ENCODE data around the gene VPS13C.

The VPS13C gene

DNA sequence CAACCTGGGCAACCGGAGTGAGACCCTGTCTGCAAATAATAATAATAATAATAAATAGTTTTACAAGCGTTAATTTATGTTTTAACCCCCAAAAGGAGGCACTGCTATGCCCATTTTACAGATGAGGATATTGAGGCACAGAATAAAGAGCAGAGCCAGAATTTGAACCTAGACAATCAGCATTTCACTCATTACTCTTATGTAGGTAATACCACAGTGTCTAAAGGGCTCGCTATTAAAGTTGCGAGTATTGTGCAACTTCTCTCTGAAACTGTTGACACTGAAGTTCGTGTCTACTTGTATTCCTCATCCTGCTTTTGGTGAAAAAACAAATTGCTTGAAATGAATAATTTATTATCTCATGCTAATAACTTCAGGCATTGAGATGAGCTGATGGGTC lies 9.3 kb upstream of the VPS13C start:
- Histone ChIP-seq H3K36me3 (ENCODE audit: control insufficient read depth, insufficient read depth, low read length) (no peaks in the 10 kb centered on the region), H3K4me3 (replicated peaks; ENCODE audit: low read depth, low read length) (no peak overlapping the region), H3K27me3 (replicated peaks; ENCODE audit: control insufficient read depth, insufficient read depth, low read length) (peaks cover 1% of the 10 kb centered on the region; the same call in 1 of the 2 replicates)
- TF ChIP-seq, protein P1, sequence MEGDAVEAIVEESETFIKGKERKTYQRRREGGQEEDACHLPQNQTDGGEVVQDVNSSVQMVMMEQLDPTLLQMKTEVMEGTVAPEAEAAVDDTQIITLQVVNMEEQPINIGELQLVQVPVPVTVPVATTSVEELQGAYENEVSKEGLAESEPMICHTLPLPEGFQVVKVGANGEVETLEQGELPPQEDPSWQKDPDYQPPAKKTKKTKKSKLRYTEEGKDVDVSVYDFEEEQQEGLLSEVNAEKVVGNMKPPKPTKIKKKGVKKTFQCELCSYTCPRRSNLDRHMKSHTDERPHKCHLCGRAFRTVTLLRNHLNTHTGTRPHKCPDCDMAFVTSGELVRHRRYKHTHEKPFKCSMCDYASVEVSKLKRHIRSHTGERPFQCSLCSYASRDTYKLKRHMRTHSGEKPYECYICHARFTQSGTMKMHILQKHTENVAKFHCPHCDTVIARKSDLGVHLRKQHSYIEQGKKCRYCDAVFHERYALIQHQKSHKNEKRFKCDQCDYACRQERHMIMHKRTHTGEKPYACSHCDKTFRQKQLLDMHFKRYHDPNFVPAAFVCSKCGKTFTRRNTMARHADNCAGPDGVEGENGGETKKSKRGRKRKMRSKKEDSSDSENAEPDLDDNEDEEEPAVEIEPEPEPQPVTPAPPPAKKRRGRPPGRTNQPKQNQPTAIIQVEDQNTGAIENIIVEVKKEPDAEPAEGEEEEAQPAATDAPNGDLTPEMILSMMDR (IDR thresholded peaks at IDR 0.05; ENCODE audit: insufficient read depth, low read length, poor library complexity, severe bottlenecking): no peak
- no peak for DNase-seq (ENCODE audit: extremely low read depth, insufficient read length)

DNA sequence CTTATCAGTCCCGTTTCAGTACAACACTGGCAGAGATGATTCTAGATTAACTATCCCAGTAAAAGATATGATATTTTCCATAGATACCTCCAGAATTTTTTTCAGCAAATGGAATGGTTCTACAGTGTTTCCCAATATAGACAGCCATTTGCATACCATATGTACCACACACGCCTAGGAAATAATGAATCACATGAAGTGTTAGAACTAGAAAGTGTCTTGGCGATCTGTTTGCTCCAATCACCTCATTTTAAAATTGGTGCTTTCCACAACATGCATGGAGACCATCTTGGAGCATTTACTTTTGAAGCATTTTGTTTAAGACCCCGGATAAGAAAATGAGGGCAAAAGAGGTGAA lies 8.5 kb upstream of the VPS13C start:
- no peaks in the 10 kb centered on the region for H3K36me3 ChIP-seq (ENCODE audit: control insufficient read depth, insufficient read depth, low read length)
- DNase-seq (ENCODE audit: extremely low read depth, insufficient read length): no peak
- TF ChIP-seq, protein P1 (IDR thresholded peaks at IDR 0.05; ENCODE audit: insufficient read depth, low read length, poor library complexity, severe bottlenecking): no peak
- peak overlapping the region; percentile 51 for H3K4me3 ChIP-seq (replicated peaks; ENCODE audit: low read depth, low read length)
- H3K27me3 ChIP-seq (replicated peaks; ENCODE audit: control insufficient read depth, insufficient read depth, low read length): peaks cover 1% of the 10 kb centered on the region; the same call in 1 of the 2 replicates

DNA sequence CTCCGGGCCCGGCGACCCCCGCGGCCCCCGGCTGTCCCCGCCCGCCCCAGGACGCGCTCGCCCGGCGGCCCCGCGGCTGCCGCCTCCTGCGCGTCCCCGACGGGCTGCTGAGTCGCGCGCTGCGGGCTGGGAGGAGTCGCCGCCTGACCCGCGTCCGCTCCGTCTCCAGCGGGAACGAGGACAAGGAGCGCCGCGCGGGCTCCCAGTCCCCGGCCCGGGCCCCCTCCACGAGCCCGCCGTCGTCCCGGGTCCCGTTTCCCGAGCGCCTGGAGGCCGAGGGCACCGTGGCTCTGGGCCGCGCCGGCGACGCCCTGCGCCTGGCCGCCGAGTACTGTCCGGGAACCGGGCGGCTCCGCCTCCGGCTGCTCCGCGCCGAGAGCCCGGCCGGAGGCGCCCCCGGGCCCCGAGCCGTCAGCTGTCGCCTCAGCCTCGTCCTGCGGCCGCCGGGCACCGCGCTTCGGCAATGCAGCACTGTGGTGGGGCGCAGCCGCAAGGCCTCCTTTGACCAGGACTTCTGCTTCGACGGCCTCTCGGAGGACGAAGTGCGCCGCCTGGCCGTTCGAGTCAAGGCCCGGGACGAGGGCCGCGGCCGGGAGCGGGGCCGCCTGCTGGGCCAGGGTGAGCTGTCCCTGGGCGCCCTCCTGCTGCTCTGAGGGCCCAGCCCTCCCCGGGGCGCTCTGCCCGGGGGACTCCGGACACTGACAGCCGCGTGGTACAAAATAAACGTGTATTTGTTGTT lies 8.0 kb upstream of the VPS13C start:
- H3K27me3 ChIP-seq (replicated peaks; ENCODE audit: control insufficient read depth, insufficient read depth, low read length): peaks cover 1% of the 10 kb centered on the region; the same call in 1 of the 2 replicates
- peak; percentile 48 for DNase-seq (ENCODE audit: extremely low read depth, insufficient read length)
- no peaks in the 10 kb centered on the region for H3K36me3 ChIP-seq (ENCODE audit: control insufficient read depth, insufficient read depth, low read length)
- peak overlapping the region; percentile 51 for H3K4me3 ChIP-seq (replicated peaks; ENCODE audit: low read depth, low read length)
- TF ChIP-seq, protein P1 (IDR thresholded peaks at IDR 0.05; ENCODE audit: insufficient read depth, low read length, poor library complexity, severe bottlenecking): peak; percentile 8

DNA sequence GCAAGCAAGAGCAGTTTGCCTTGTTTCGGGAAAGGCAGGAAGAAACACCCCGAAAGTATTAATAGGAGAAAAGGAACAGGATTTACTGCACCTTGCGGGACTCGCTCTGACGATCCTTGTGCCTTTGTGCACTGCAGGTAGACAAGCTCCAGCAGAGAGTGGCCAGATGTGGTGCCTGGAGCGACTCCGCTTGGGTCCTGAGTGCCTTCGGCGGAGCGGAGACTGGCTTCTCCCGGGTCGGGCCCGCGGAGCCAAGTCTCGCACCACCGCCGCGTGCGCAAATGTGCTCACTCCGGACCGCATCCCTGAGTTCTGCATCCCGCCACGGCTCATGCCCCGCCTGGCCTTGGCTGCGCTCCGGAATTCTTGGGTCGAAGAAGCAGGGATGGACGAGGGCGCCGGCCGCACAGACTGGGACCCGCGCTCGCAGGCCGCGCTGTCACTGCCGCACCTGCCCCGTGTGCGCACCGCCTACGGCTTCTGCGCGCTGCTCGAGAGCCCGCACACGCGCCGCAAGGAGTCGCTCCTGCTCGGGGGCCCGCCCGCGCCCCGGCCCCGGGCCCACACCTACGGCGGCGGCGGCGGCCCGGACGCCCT lies 7.3 kb upstream of the VPS13C start:
- H3K27me3 ChIP-seq (replicated peaks; ENCODE audit: control insufficient read depth, insufficient read depth, low read length): peaks cover 1% of the 10 kb centered on the region; the same call in 1 of the 2 replicates
- DNase-seq (ENCODE audit: extremely low read depth, insufficient read length): peak; percentile 39
- peak overlapping the region; percentile 45 for H3K4me3 ChIP-seq (replicated peaks; ENCODE audit: low read depth, low read length)
- no peaks in the 10 kb centered on the region for H3K36me3 ChIP-seq (ENCODE audit: control insufficient read depth, insufficient read depth, low read length)
- TF ChIP-seq, protein P1 (IDR thresholded peaks at IDR 0.05; ENCODE audit: insufficient read depth, low read length, poor library complexity, severe bottlenecking): no peak

DNA sequence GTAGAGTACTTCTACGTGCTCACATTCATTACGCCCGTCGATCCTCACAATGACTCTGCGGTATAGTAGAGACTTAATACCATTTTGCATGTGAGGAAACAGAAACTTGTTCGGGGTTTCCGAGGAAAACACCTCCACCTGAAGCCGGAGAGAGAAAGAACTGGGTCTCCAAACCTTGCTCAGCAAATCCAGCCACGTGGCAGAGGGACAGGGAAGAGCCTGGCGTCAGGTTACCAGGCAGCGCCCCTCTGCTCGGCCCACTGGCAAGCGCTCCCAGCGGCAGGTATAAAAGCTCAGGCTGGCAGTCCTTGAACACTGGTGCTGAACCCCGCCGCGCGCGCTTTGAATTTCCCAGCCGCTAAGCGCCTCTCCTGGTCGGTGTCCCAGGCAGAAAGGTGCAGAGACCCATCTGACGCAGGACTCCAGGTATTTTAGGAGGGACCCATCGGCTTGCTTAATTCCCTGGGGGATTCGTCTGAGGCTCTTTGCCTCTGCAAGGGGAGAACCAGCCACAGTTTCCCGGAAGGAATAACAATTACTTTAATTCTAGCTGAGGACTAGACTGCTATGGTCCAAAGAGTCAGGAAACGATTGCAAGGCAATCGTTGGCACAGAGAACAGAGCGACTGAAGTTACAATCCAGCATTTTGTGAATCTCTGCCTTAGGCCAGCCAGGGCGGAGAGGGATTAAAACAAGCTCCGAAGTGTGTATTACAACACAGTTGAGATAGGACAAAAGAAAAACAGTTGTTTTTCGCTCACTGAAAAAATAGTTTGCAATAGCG lies 6.6 kb upstream of the VPS13C start, which contains the start of gene C2CD4A:
TSS of gene C2CD4A (plus strand) at position 315 of the 785 bp plus-strand sequence. CDS start 637 bp downstream, outside the sequence.
- peak; percentile 43 for DNase-seq (ENCODE audit: extremely low read depth, insufficient read length)
- H3K27me3 ChIP-seq (replicated peaks; ENCODE audit: control insufficient read depth, insufficient read depth, low read length): peaks cover 1% of the 10 kb centered on the region; the same call in 1 of the 2 replicates

More for the DNA sequence above, 6.6 kb upstream of the VPS13C start, which contains the start of gene C2CD4A:
- TF ChIP-seq, protein P1 (IDR thresholded peaks at IDR 0.05; ENCODE audit: insufficient read depth, low read length, poor library complexity, severe bottlenecking): peak; percentile 34
- H3K36me3 ChIP-seq (ENCODE audit: control insufficient read depth, insufficient read depth, low read length): no peaks in the 10 kb centered on the region
- H3K4me3 ChIP-seq (replicated peaks; ENCODE audit: low read depth, low read length): peak within 1 kb of the TSS; percentile 45
